Measurements from ENCODE around the gene GRAPL. TPM values are rescaled to one million over a fixed set of nuclear protein-coding genes. Genes with fewer than 3 reads are reported as not detected.
"Not testable (repeated sequence)": the region's sequence is repeated elsewhere in the genome, so short reads cannot be mapped to it uniquely, and the experiment has no call there.

The GRAPL gene
- total RNA-seq (2021) (0.50 to 0.60 TPM (median 0.55 TPM) in 3 replicates), Bru-seq, nascent RNA (percentile 4 among the genes with signal in this experiment)
- long read RNA-seq, experiment 1, result 0 reads
- long read RNA-seq, experiment 2, result 0 reads
- long read RNA-seq, experiment 3, result 0 reads

DNA sequence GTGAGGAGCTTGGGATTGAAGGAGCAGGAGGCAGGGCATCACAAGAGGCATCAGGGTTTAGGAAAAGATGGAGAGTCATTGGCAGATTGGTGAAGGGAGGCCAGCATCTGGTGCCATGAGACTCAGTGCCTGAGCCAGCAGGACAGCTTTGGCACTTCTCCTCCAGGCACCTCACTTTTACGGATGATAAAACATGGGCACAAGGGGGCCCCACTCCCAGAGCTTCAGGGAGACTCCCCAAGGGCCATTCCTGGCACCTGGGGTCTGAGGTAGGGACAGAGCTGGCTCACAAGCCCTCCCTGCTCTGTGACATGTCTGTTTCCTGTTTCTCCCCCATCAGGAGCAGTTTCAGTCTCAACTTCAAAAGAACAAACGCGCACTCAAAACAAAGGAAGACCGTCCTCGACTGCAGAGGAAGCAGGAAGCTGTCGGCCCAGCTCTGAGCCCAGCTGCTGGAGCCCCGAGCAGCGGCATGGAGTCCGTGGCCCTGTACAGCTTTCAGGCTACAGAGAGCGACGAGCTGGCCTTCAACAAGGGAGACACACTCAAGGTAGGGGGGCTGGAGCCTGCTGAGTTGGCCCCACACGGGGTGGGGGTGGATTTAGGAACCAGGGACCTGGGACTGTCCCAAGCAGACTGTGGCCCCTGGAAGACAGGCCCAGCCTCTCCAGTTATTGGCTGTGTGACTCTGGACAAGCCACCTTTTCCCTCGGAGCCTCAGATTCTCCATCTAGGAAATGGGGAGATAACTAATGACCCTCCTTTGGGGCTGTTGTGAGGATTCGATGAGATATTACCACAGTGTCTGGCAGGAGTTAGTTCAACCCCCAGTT lies at the start of gene GRAPL:
GRAPL (plus strand) TSS at position 442 of the 833 bp plus-strand sequence; CDS start at position 473, 31 bp downstream.
- H3K4me1 Mint-ChIP-seq; H3K9me3 Mint-ChIP-seq; CTCF ChIA-PET; POLR2A ChIA-PET; H3K27ac Mint-ChIP-seq; H3K4me3 Mint-ChIP-seq; H3K27me3 Mint-ChIP-seq (ENCODE audit: low read depth); DNase-seq (ENCODE audit: low spot score); H3K36me3 Mint-ChIP-seq: not testable (repeated sequence)
- peak; percentile 69 for ATAC-seq

DNA sequence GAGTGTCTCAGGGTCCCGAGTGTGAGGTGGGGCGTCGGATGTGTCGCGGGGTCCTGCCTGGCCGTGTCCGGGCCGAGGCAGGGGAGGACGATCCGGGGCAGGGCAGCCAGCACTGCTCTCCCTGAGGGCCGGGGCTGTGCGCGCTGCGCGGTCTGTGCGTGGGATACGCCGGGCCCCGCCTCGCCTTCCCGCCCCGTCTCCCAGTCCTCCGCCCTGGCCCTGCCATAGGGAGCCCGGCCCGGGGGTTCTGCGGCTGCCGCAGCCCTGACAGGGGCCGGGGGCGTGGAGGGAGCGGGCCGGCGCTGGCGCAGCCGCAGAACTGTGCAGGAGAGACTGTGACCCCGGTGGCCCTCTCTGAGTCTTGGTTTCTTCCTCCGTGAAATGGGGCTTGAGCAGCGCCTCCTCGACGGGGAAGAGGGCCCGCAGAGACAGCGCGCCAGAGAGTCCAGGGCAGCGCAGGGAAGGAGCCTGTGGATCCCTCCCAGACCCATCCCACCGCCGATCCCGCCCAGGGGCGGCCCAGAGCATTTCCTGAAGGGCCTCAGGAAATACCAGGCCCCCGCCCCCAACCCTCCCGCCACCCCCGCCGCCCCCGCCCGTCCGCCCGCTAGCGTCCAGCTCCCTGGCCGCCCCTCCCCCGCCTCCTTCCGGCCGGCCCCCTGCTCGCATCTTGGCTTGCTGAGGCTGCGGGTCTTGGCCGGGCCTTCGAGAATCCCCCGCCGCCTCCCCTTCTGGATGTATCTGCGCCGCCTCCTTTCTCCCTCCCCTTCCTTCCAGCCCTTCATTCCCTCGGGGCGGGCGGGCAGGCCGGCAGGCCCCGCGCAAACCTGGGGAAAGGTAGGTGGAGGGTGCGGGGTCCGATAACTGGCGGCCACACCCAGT lies 38.3 kb upstream of the GRAPL start:
- CTCF ChIA-PET; POLR2A ChIA-PET; H3K9me3 Mint-ChIP-seq; H3K27ac Mint-ChIP-seq; H3K36me3 Mint-ChIP-seq; H3K4me3 Mint-ChIP-seq; H3K27me3 Mint-ChIP-seq (ENCODE audit: low read depth); DNase-seq (ENCODE audit: low spot score); H3K4me1 Mint-ChIP-seq: not testable (repeated sequence)
- peak; percentile 86 for ATAC-seq

DNA sequence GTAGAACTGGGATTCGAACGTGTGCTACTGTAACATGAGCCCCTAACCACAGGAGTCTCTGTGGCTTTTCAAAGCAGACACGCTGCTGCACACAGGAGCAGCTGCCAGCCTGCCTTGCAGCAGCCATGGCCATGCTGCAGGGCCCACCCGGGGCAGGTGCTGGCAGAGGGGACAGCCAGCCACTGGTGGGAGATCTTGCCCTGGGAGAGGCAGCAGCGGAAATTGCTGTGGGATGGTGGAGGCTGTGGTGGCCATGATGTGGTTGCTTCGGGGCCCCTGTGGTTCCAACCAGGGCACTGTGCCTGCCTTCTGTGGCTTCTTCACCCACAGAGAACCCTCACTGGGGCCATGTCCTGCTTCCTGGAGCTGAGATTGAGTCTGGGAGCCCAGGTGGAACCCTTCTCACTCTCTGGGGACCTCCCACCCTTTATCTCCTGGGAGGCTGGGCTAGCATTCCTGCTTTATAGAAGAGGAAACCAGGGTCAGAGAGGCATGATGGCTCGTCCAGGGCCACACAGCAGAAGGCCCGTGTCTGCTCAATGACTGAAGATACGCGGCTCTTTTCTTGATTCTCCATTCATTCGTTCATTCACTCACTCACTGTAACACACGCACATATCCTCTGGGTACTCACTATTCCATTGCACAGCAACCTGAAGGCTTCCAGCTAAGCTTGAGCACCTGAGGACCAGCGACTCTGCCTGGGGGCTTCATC lies 37.2 kb upstream of the GRAPL start:
- H3K9me3 Mint-ChIP-seq; ATAC-seq; H3K36me3 Mint-ChIP-seq; POLR2A ChIA-PET; H3K4me1 Mint-ChIP-seq; CTCF ChIA-PET; H3K4me3 Mint-ChIP-seq; DNase-seq (ENCODE audit: low spot score); H3K27ac Mint-ChIP-seq; H3K27me3 Mint-ChIP-seq (ENCODE audit: low read depth): not testable (repeated sequence)

DNA sequence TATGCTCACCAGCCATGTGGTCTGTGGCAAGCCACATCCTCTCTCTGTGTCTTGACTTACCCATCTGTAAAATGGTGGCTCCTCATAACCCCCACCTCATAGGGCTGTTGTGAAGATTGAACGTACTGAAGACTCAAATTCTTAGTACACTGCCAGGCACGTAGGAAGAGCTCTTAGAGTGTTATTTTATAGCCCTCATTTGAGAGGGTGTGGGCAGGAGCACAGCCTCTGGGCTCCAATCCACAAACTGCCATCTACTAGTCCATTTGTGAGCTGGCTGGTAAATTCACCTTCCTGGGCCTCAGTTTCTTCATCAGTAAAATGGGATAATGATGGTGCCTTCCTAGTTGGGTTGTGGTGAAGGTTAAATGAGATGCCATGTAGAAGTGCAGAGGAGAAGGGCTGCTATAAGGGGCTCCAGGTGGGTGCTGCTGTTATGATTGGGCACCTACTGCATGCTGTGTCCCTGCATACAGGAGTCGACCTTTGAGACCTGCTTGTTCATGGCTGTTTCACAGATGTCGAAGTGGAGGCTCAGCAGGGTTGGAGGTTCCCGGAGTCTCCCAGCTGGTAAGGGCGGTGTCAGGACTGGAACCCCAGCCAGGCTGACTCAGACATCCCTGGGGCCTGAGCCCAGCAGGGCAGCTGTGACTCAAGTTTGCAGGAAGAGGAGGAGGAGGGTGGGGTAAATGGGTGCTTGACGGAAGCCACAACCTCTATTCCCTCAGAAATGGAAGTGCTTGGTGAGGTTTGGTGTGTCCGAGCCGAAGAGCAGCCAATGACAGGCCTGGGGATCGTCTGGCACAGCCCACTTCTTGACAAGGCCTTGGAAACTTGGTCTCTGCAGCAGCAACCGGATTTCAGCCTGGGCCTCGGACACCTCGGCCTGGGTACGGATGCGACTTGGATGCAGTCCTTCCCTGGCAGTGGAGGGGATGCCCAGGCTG lies 34.4 kb upstream of the GRAPL start:
- H3K4me3 Mint-ChIP-seq; H3K27me3 Mint-ChIP-seq (ENCODE audit: low read depth); H3K36me3 Mint-ChIP-seq; CTCF ChIA-PET; H3K27ac Mint-ChIP-seq; H3K9me3 Mint-ChIP-seq; POLR2A ChIA-PET; H3K4me1 Mint-ChIP-seq: not testable (repeated sequence)
- DNase-seq (ENCODE audit: low spot score) (peak; percentile 11), ATAC-seq (peak; percentile 3)

DNA sequence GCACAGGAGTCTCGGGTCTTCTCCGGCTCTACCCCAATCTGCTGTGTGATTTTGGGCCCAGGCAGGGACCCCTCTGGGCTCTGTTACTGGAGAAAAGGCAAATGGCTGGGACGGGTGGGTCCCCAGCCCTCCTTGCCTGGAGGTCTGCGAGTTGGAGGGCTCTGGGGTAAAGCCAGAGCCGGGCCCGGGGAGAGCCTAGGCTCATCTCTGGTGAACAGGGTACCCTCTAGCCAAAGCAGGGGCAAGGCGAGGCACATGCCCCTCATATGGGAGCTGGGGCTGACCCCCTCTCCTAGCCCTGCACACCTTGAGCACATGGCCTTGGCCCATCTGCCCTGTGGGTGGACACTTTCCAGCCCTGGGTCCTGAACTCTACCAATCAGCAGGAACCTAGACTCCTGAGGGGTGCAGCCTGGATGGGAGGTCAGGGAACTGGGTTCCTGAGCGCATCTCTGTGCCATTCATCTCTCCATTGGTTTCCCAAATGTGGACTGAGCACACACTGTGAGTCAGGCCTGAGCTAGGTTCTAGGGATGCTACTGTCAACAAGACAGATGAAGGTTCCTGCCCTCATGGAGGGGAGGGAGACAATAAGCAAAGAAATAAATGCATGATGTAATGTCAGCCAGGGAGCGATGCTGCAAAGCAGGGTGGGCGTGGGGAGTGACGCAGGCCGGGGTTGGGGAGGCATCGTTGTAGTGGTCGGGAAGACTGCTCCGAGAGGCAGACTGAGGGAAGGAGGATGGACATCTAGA lies 33.5 kb upstream of the GRAPL start:
- DNase-seq (ENCODE audit: low spot score), result peak; percentile 10
- ATAC-seq, CTCF ChIA-PET: not testable (repeated sequence)

DNA sequence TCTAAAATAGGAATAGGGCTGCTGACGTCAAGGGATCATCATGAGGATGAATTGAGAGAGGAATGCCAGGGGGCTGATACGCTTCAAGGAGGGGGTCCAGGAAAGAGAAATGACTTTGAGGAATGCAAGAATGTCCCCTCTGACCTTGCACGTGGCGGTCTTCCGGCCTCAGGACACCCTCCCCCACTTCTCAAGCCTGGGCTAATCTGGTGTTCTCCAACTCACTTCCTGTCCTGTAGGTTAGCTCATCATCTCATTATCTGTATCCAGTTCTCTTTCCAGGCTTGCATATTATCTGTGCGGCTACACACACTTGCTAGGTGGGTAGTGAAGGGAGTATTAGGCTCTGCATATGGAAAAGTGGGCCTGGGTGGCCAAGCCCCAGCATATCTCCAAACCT lies 18.9 kb upstream of the GRAPL start:
- H3K9me3 Mint-ChIP-seq; H3K36me3 Mint-ChIP-seq; POLR2A ChIA-PET; H3K27me3 Mint-ChIP-seq (ENCODE audit: low read depth); DNase-seq (ENCODE audit: low spot score); CTCF ChIA-PET; H3K27ac Mint-ChIP-seq; ATAC-seq; H3K4me1 Mint-ChIP-seq; H3K4me3 Mint-ChIP-seq: not testable (repeated sequence)

More for the DNA sequence above, 33.5 kb upstream of the GRAPL start:
- H3K9me3 Mint-ChIP-seq; POLR2A ChIA-PET; H3K36me3 Mint-ChIP-seq; H3K4me3 Mint-ChIP-seq; H3K4me1 Mint-ChIP-seq; H3K27ac Mint-ChIP-seq; H3K27me3 Mint-ChIP-seq (ENCODE audit: low read depth): not testable (repeated sequence)

DNA sequence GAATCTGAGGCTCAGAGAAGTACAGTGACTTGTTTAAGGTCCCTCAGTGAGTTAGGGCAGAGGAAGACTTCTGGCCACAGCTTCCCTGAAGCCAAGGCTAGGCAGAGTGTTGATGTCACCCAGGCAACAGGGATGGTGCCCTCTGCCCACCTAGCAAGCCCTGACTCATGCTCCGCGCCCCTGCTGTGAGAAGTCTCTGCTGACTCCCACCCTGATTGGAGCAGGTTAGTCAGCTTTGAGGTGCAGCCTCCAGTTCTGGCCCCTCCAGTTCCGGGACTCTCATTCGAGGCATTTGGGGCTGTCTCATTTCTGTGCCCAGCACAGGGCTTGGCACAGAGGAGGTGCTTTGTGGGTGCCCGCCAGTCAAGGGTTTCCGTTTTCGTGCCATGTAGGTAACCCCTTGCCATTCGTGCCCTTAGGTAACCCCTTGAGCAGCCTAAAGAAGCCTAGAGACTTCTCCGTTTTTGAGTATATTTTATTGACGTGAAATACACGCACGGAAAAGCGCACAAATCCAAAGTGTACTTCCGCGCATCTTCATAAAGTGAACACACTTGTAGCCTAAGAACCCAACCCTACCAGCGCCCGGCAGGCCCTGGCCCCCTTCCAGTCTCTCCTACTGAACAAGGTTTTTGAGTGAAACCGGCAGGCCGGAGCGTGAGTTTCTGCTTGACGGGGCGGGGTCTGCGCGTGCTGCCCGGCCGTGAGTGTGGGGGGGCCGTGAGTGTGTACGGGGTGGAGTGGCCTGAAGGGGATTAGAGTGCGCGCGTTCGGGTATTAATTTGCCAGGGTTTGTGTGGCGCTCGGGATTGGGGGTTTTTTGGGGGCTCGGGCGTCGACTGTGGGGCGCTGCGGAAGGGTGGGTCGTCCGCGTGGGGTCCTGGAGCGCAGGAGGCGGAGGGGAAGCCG lies 16.9 kb upstream of the GRAPL start:
- CTCF ChIA-PET; H3K4me1 Mint-ChIP-seq; H3K27me3 Mint-ChIP-seq (ENCODE audit: low read depth); H3K27ac Mint-ChIP-seq; H3K36me3 Mint-ChIP-seq; H3K4me3 Mint-ChIP-seq; DNase-seq (ENCODE audit: low spot score); POLR2A ChIA-PET; H3K9me3 Mint-ChIP-seq: not testable (repeated sequence)
- ATAC-seq, result peak; percentile 29

All from WTC11 (cell line).